ENCODE data around the gene CRMP1. TPM values are rescaled to one million over a fixed set of nuclear protein-coding genes. Genes with fewer than 3 reads are reported as not detected.

CRMP1 gene
- total and polyA plus RNA-seq, 2 of the 8 experiments (the other 6 are each of a cell fraction or from before 2014, with no cell fraction given) = 120 to 131 TPM

- Histone ChIP-seq H3K4me2 (ENCODE audit: insufficient read depth in 1 of 2, low read depth in 2 of 2, low read length in 2 of 2) (no peak overlapping the region), H2BK12ac (ENCODE audit: low read depth, low read length) (no peak overlapping the region), H3K9ac (replicated peaks in 1 of 4; ENCODE audit: extremely low read depth in 1 of 4, low read depth in 3 of 4, low read length in 3 of 4) (no peak overlapping the region), H3K4ac (replicated peaks; ENCODE audit: insufficient read length, low read depth, low read length) (no peak overlapping the region), H3K79me1 (ENCODE audit: low read depth, low read length) (peaks cover 3% of the 10 kb centered on the region; the same call in 1 of the 2 replicates), H3K4me3 (ENCODE audit: extremely low read depth in 1 of 4, insufficient read depth in 2 of 4, low read depth in 3 of 4, low read length in 4 of 4) (no peak overlapping the region), H3K9me3 (ENCODE audit: insufficient read depth in 2 of 2, low read depth in 1 of 2, low read length in 1 of 2) (no peaks in the 10 kb centered on the region), H3K23me2 (ENCODE audit: low read depth, low read length) (no peaks in the 10 kb centered on the region), H2BK5ac (ENCODE audit: low read depth, low read length) (no peak overlapping the region), H2AFZ (ENCODE audit: low read length) (no peak overlapping the region), H3K27me3 (replicated peaks in 1 of 4; ENCODE audit: control insufficient read depth in 3 of 4, extremely low read depth in 1 of 4, insufficient read depth in 3 of 4, low read length in 3 of 4) (no peaks in the 10 kb centered on the region; a peak in 1 of 7 replicates), H2AK5ac (ENCODE audit: low read depth, low read length) (no peak overlapping the region), H3K27ac (ENCODE audit: low read depth, low read length) (no peak overlapping the region), H3K14ac (ENCODE audit: insufficient read length) (no peak overlapping the region), H2BK15ac (ENCODE audit: low read length) (no peak overlapping the region), H3K4me1 (replicated peaks in 1 of 4; ENCODE audit: control insufficient read depth in 3 of 4, insufficient read depth in 4 of 4, low read length in 3 of 4) (no peaks in the 10 kb centered on the region), H2BK120ac (replicated peaks; ENCODE audit: low read depth, low read length) (no peak overlapping the region), H4K8ac (ENCODE audit: extremely low read depth, insufficient read depth, low read length) (no peak overlapping the region), H4K5ac (ENCODE audit: insufficient read length, low read depth, low read length) (no peak overlapping the region), H4K91ac (replicated peaks; ENCODE audit: insufficient read length, low read length) (no peak overlapping the region), H4K20me1 (replicated peaks in 1 of 2; ENCODE audit: control insufficient read depth in 1 of 2, insufficient read depth in 2 of 2, low read length in 2 of 2) (peaks cover 0 to 12% of the 10 kb centered on the region in 2 experiments), H3K18ac (ENCODE audit: extremely low read depth, low read length) (no peak overlapping the region), H3K56ac (replicated peaks; ENCODE audit: insufficient read length, low read depth, low read length) (no peak overlapping the region), H3K23ac (ENCODE audit: insufficient read length) (no peak overlapping the region), H2BK20ac (ENCODE audit: low read length) (no peak overlapping the region), H3K36me3 (ENCODE audit: control insufficient read depth in 2 of 4, insufficient read depth in 4 of 4, low read length in 3 of 4) (peaks cover 2 to 23% (median 9%) of the 10 kb centered on the region in 4 experiments; a peak in 5 of 8 replicates), H3K79me2 (ENCODE audit: control insufficient read depth in 1 of 2, insufficient read depth in 2 of 2, low read length in 2 of 2) (no peaks in the 10 kb centered on the region)
- POLR2A ChIA-PET (ENCODE audit: partially characterized antibody) = no interaction called here
- 94% methylated on average over 3 of the region's 3 CpGs; no CpG with 5 or more reads in 1 of the 2 experiments for WGBS, 2 experiments (ENCODE audit: extremely low coverage in 1 of 2, insufficient coverage in 1 of 2, insufficient read length in 1 of 2, insufficient replicate concordance in 2 of 2, low coverage in 1 of 2, low lambda C conversion rate in 2 of 2, missing lambda C conversion rate in 1 of 2)
- FAIRE-seq (no peak), DNase-seq (ENCODE audit: low read depth in 1 of 2, low spot score in 2 of 2) (no peak)
- CTCF ChIA-PET (ENCODE audit: partially characterized antibody) = interaction anchor here (0.6 to 2.2 kb wide), 5 partner anchors 10 to 1379 kb away, joined by 3 to 9 read pairs (median 3); no protein-coding TSS in a partner anchor
- TF ChIP-seq FOSL1 (IDR thresholded peaks at IDR 0.05; ENCODE audit: insufficient read depth, low read depth, low read length) = no peak
- TF ChIP-seq BACH1 (IDR thresholded peaks at IDR 0.05; ENCODE audit: low read length) = no peak
- TF ChIP-seq TAF1 (IDR thresholded peaks at IDR 0.05; ENCODE audit: low read depth, low read length) = no peak
- no peak for TF ChIP-seq CHD2 (IDR thresholded peaks at IDR 0.05; ENCODE audit: low read length)
- no peak for TF ChIP-seq CBX5 (IDR thresholded peaks at IDR 0.05; ENCODE audit: low read depth, low read length)
- no peak for TF ChIP-seq TAF7 (optimal IDR thresholded peaks at IDR 0.05; ENCODE audit: borderline replicate concordance, low read depth, low read length)
- no peak for TF ChIP-seq SUZ12 (IDR thresholded peaks at IDR 0.05; ENCODE audit: low read length)
Measured at GRCh38 chr4:5810151-5810550, 82.7 kb downstream of the CRMP1 start.

Data from H1 (cell line).